T-cell (primary cell): ENCODE data around the gene MAP4K1. TPM values are rescaled to one million over a fixed set of nuclear protein-coding genes. Genes with fewer than 3 reads are reported as not detected.

Source experiments
- ATAC-seq, 4 experiments: fragments of 200-7000 bp in 3 of 4; fragments of 150-1000 bp in 1 of 4; cut with Tn5 transposase; replicated peaks in 1 of 4; 1 replicate in 3 of 4; 2 replicates in 1 of 4; pipeline ENCODE4 v1.10.0; 2021; ENCODE audit warnings: moderate library complexity in 3 of 4, mild to moderate bottlenecking in 2 of 4, moderate number of reproducible peaks in 1 of 4
- CTCF ChIA-PET, 2 donors: fragments of 300-600 bp; sonication (Branson Sonifier 250); formaldehyde crosslinking; loops; one replicate each; lab custom pipeline; 2022; ENCODE audit warnings: antibody characterized with exemption in 2 of 2; lab: Charles Lee
- POLR2A ChIA-PET, 2 donors: fragments of 300-600 bp; sonication (Branson Sonifier 250); formaldehyde crosslinking; loops; one replicate each; lab custom pipeline; 2022; ENCODE audit warnings: antibody characterized with exemption in 2 of 2; lab: Charles Lee
- DNase-seq, 35 experiments: peaks; one replicate each; pipeline versions ENCODE4 v3.0.0 to v3.0.0-alpha.2; 2013 to 2023
- H3K27ac ChIP-seq: one replicate; pipeline ENCODE4 v1.5.1; 2013; ENCODE audit warnings: low read length
- H3K27me3 ChIP-seq, 2 experiments: replicated peaks in 1 of 2; 1 replicate in 1 of 2; 2 replicates in 1 of 2; pipeline versions ENCODE4 v1.6.1 to v1.7.0; 2013; ENCODE audit warnings: low read length in 1 of 2, mixed read lengths in 1 of 2; ENCODE audit not compliant: control insufficient read depth in 2 of 2, insufficient read depth in 2 of 2; ENCODE audit errors: extremely low read depth in 1 of 2
- H3K36me3 ChIP-seq, 2 donors: 1 replicate in 1 of 2; 2 replicates in 1 of 2; pipeline versions ENCODE4 v1.6.1 to v1.7.0; 2013; ENCODE audit warnings: low read length in 1 of 2; ENCODE audit not compliant: control insufficient read depth in 2 of 2, insufficient read depth in 1 of 2; ENCODE audit errors: extremely low read depth in 1 of 2
- H3K4me1 ChIP-seq, 2 experiments: 1 replicate in 1 of 2; 2 replicates in 1 of 2; pipeline versions ENCODE4 v1.6.1 to v1.7.0; 2013; ENCODE audit warnings: low read length in 2 of 2, mixed read lengths in 1 of 2; ENCODE audit not compliant: insufficient read depth in 2 of 2, control insufficient read depth in 1 of 2; ENCODE audit errors: extremely low read depth in 1 of 2
- H3K4me3 ChIP-seq, 2 donors: 1 replicate in 1 of 2; 2 replicates in 1 of 2; pipeline versions ENCODE4 v1.5.1 to v1.7.0; 2013; ENCODE audit warnings: mild to moderate bottlenecking in 2 of 2, low read length in 1 of 2, moderate library complexity in 1 of 2; ENCODE audit not compliant: control insufficient read depth in 1 of 2; ENCODE audit errors: extremely low read depth in 1 of 2
- H3K9me3 ChIP-seq: 2 replicates; pipeline ENCODE4 v1.7.0; 2013
- H3K27ac Mint-ChIP-seq, 2 donors: one replicate each; pipeline ENCODE4 v1.8.0; 2020 to 2021; ENCODE audit warnings: mild to moderate bottlenecking in 2 of 2, mixed read lengths in 2 of 2
- H3K27me3 Mint-ChIP-seq, 2 donors: one replicate each; pipeline ENCODE4 v1.8.0; 2021 to 2022; ENCODE audit warnings: mixed read lengths in 2 of 2
- H3K36me3 Mint-ChIP-seq: one replicate; pipeline ENCODE4 v1.8.0; 2021; ENCODE audit warnings: mixed read lengths
- H3K4me1 Mint-ChIP-seq, 3 donors: one replicate each; pipeline ENCODE4 v1.8.0; 2020 to 2022; ENCODE audit warnings: mixed read lengths in 3 of 3, mild to moderate bottlenecking in 1 of 3
- H3K4me3 Mint-ChIP-seq, 3 donors: one replicate each; pipeline ENCODE4 v1.8.0; 2020 to 2022; ENCODE audit warnings: mild to moderate bottlenecking in 3 of 3, mixed read lengths in 3 of 3, moderate library complexity in 3 of 3
- H3K9me3 Mint-ChIP-seq, 3 donors: one replicate each; pipeline ENCODE4 v1.8.0; 2020 to 2022; ENCODE audit warnings: mixed read lengths in 3 of 3
- WGBS: methylation state at CpG from one replicate; pipeline ENCODE4 v1.1.5; 2013; ENCODE audit warnings: missing lambda C conversion rate; ENCODE audit not compliant: insufficient coverage; 5-methylcytosine and 5-hydroxymethylcytosine counted together
- total RNA-seq, 35 experiments: library from RNA in 6 of 35; stranded (reverse) in 6 of 35; fragments of 120-200 nt in 1 of 35; gene quantifications; one replicate each; pipeline versions ENCODE4 v1.2.1 to v1.2.4 and lab custom pipeline; 2013 to 2026

The MAP4K1 gene
- total RNA-seq, 5 donors from 2014 or later (not counting 1 experiment from before 2014, with no cell fraction given), result 243 to 417 (median 329) TPM

DNA sequence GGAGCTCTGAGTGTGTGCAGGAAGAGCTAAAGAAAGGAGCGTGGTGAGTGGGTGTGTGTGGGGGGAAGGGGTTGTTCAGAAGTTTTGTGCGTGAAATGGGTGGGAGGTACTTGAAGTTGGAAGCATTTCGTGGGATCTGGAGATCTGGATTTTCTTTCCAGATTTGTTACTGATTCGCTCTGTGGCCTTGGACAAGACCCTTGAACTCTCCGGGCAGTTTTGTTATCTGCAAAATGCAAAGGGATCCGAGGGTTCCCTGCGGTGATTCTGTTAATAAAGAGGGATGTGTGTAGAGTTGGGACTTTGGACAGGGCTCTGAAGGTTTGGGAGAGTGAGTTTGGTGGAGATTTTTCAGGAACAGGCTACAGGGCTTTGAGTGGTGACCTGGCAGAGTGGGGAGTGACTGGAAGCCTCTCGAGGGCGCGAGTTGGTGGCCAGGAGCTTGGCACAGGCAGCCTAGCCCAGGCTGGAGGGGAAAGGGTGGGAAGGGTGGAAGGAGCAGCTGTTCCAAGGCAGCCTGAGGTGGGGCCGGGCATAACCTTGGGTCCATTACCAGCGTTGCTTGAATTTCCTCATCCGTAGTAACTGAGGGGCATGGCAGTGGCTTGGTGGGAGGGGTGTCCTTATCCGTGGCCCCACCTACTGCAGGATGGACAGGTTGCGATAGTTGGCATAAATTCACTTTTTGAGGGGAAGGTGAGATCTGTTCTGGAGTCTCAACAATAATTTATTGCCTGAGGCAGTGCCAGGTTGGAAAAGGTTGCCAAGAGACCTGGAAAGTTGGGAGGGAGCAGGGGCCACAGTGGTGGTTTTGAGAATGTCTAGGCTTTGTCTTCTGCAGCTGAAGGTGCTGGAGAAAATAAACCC is 31.8 kb upstream of the MAP4K1 start:
- Histone ChIP-seq H3K4me3 (peak overlapping the region; percentile 32 to 90), H3K36me3 (no peaks in the 10 kb centered on the region), H3K4me1 (peaks cover 21 to 50% of the 10 kb centered on the region in 2 experiments), H3K27ac (peak overlapping the region; percentile 24), H3K27me3 (peaks cover 0 to 28% of the 10 kb centered on the region in 2 experiments), H3K9me3 (no peaks in the 10 kb centered on the region)
- peak overlapping the region; percentile 13 to 50 for H3K27ac Mint-ChIP-seq
- H3K36me3 Mint-ChIP-seq, result peaks cover 9% of the 10 kb centered on the region
- DNase-seq (no peak), ATAC-seq (no peak)
- H3K9me3 Mint-ChIP-seq, result no peaks in the 10 kb centered on the region
- H3K4me1 Mint-ChIP-seq, result peaks cover 50 to 63% (median 50%) of the 10 kb centered on the region in 3 donors
- H3K27me3 Mint-ChIP-seq, result peaks cover 12 to 31% of the 10 kb centered on the region in 2 donors
- ChIA-PET POLR2A (no interaction called here), CTCF (interaction anchor here (0.7 to 1.0 kb wide), 2 partner anchors 15 to 131 kb away, joined by 3 read pairs; no protein-coding TSS in a partner anchor)
- 49% methylated on average over 11 of the region's 15 CpGs for WGBS
- peak overlapping the region; percentile 88 to 98 (median 91) for H3K4me3 Mint-ChIP-seq

- H3K4me1 Mint-ChIP-seq, result peaks cover 46 to 60% (median 48%) of the 10 kb centered on the region in 3 donors
- peaks cover 0 to 28% of the 10 kb centered on the region in 2 experiments for H3K27me3 ChIP-seq
- WGBS, result 7% methylated on average over 13 of the region's 13 CpGs
- ATAC-seq (no peak), DNase-seq (no peak)
- no peaks in the 10 kb centered on the region for H3K9me3 Mint-ChIP-seq
- peaks cover 12 to 31% of the 10 kb centered on the region in 2 donors for H3K27me3 Mint-ChIP-seq
- peak overlapping the region; percentile 87 to 90 for H3K4me3 ChIP-seq
- H3K27ac Mint-ChIP-seq, result peak overlapping the region; percentile 16 to 59
- no peaks in the 10 kb centered on the region for H3K36me3 ChIP-seq
- H3K4me3 Mint-ChIP-seq, result peak overlapping the region; percentile 88 to 98 (median 91)
- H3K36me3 Mint-ChIP-seq, result peaks cover 5% of the 10 kb centered on the region
- POLR2A ChIA-PET, result no interaction called here
- CTCF ChIA-PET, result interaction anchor here in 1 of 2 donors (1.0 kb wide), 1 partner anchor 14 kb away, joined by 3 read pairs; no protein-coding TSS in a partner anchor
- no peak overlapping the region for H3K27ac ChIP-seq
- H3K4me1 ChIP-seq, result peaks cover 21 to 47% of the 10 kb centered on the region in 2 experiments
- H3K9me3 ChIP-seq, result no peaks in the 10 kb centered on the region
These were observed 31.1 kb upstream of the MAP4K1 start for GRCh38 chr19:38648769-38649304.

- Mint-ChIP-seq H3K27ac (peak overlapping the region; percentile 16 to 59), H3K9me3 (no peaks in the 10 kb centered on the region), H3K4me3 (peak overlapping the region; percentile 88 to 98 (median 91)), H3K36me3 (no peaks in the 10 kb centered on the region), H3K4me1 (peaks cover 39 to 54% (median 41%) of the 10 kb centered on the region in 3 donors), H3K27me3 (peaks cover 9 to 26% of the 10 kb centered on the region in 2 donors)
- Histone ChIP-seq H3K4me1 (peaks cover 21 to 47% of the 10 kb centered on the region in 2 experiments), H3K27me3 (peaks cover 0 to 28% of the 10 kb centered on the region in 2 experiments), H3K27ac (peak overlapping the region; percentile 18), H3K9me3 (no peaks in the 10 kb centered on the region), H3K4me3 (peak overlapping the region; percentile 87 to 90), H3K36me3 (no peaks in the 10 kb centered on the region)
- ChIA-PET CTCF (interaction anchor here in 1 of 2 donors (0.6 to 2.2 kb wide), 8 partner anchors 8 to 245 kb away, joined by 3 to 15 read pairs (median 6); partner anchors contain the start of genes ECH1 and FAM98C), POLR2A (interaction anchor here (0.5 to 0.9 kb wide), 7 partner anchors 8 to 184 kb away, joined by 3 to 6 read pairs (median 4); no protein-coding TSS in a partner anchor)
- no peak for ATAC-seq
- under 1% methylated on average over 19 of the region's 19 CpGs for WGBS
- no peak for DNase-seq
These were observed 30.4 kb upstream of the MAP4K1 start for GRCh38 chr19:38647966-38648768.

DNA sequence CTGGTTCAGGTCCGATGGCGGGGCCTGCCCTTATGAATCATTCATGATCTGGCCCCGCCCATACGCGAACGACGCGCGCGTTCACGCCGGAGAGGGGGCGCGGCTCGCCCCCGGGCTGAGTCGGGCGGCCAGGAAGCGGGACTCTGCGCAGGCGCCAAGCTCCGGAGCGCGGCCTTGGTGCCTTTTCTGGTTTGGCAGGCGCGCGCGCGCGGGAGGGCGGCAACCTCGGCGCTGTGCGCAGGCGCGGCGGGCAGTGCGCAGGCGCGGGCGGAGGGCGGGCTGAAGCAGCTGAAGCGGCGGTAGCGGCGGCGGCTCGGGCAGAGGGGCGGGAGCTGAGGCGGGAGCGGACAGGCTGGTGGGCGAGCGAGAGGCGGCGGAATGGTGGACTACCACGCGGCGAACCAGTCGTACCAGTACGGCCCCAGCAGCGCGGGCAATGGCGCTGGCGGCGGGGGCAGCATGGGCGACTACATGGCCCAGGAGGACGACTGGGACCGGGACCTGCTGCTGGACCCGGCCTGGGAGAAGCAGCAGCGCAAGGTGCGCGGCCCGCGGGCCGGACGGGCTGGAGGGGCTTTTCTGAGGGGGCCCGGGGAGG is 29.7 kb upstream of the MAP4K1 start, which contains the start of gene ACTN4:
TSS of gene ACTN4 (plus strand) at position 282 of the 598 bp plus-strand sequence. CDS start at position 379, 97 bp downstream.
- H3K27me3 ChIP-seq, result peaks cover 0 to 26% of the 10 kb centered on the region in 2 experiments
- peak within 1 kb of the TSS; percentile 87 to 90 for H3K4me3 ChIP-seq
- peaks cover 21 to 45% of the 10 kb centered on the region in 2 experiments for H3K4me1 ChIP-seq
- no peaks in the 10 kb centered on the region for H3K9me3 Mint-ChIP-seq
- peak within 1 kb of the TSS; percentile 81 to 85 for H3K27ac Mint-ChIP-seq
- ATAC-seq (peak; percentile 92 to 96 (median 92)), DNase-seq (peak; percentile 97 to 100 (median 100))
- POLR2A ChIA-PET, result interaction anchor here (0.6 to 0.9 kb wide), 7 partner anchors 9 to 1553 kb away, joined by 3 to 6 read pairs (median 4); no protein-coding TSS in a partner anchor
- H3K36me3 Mint-ChIP-seq, result no peaks in the 10 kb centered on the region
- H3K27me3 Mint-ChIP-seq, result peaks cover 9 to 25% of the 10 kb centered on the region in 2 donors
- peak within 1 kb of the TSS; percentile 57 for H3K27ac ChIP-seq
- WGBS, result under 1% methylated on average over 77 of the region's 77 CpGs
- CTCF ChIA-PET, result interaction anchor here in 1 of 2 donors (0.6 to 2.2 kb wide), 10 partner anchors 9 to 283 kb away, joined by 3 to 15 read pairs (median 6); partner anchors contain the start of genes ECH1, FAM98C, MRPS12 and SARS2
- no peaks in the 10 kb centered on the region for H3K9me3 ChIP-seq
- H3K36me3 ChIP-seq, result no peaks in the 10 kb centered on the region
- H3K4me1 Mint-ChIP-seq, result peaks cover 34 to 47% (median 39%) of the 10 kb centered on the region in 3 donors
- peak within 1 kb of the TSS; percentile 88 to 98 (median 91) for H3K4me3 Mint-ChIP-seq

DNA sequence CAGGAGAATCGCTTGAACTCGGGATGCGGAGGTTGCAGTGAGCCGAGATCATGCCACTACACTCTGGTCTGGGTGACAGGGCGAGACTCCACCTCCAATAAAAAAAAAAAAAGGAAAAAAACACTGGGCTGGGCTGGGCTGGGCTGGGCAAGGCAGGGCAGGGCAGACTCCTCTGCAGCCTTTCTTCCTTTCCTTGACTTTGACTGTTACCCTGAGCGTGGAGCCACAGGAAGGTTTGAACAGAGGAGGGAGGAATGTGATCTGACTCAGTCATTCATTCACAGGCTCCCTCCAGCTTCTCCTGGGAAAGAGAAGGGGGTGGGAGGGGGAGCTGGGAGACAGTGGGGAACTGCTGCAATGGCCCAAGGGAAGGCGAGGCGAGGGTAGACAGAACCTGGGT is 27.0 kb upstream of the MAP4K1 start:
- H3K36me3 ChIP-seq, result no peaks in the 10 kb centered on the region
- Mint-ChIP-seq H3K4me3 (no peak overlapping the region), H3K27ac (no peak overlapping the region), H3K9me3 (no peaks in the 10 kb centered on the region), H3K4me1 (peaks cover 20 to 24% (median 24%) of the 10 kb centered on the region in 3 donors), H3K36me3 (no peaks in the 10 kb centered on the region), H3K27me3 (peaks cover 5 to 17% of the 10 kb centered on the region in 2 donors)
- ATAC-seq (no peak), DNase-seq (no peak)
- 100% methylated on average over 2 of the region's 8 CpGs for WGBS
- H3K4me1 ChIP-seq, result peaks cover 18 to 25% of the 10 kb centered on the region in 2 experiments
- H3K27ac ChIP-seq, result no peak overlapping the region
- H3K4me3 ChIP-seq, result no peak overlapping the region
- POLR2A ChIA-PET, result no interaction called here
- no peaks in the 10 kb centered on the region for H3K9me3 ChIP-seq
- CTCF ChIA-PET, result interaction anchor here in 1 of 2 donors (1.8 kb wide), 1 partner anchor 10 kb away, joined by 8 read pairs; no protein-coding TSS in a partner anchor
- H3K27me3 ChIP-seq, result peaks cover 0 to 16% of the 10 kb centered on the region in 2 experiments
